Measurements from ENCODE around the gene CHI3L1.

- TF ChIP-seq, protein P1, sequence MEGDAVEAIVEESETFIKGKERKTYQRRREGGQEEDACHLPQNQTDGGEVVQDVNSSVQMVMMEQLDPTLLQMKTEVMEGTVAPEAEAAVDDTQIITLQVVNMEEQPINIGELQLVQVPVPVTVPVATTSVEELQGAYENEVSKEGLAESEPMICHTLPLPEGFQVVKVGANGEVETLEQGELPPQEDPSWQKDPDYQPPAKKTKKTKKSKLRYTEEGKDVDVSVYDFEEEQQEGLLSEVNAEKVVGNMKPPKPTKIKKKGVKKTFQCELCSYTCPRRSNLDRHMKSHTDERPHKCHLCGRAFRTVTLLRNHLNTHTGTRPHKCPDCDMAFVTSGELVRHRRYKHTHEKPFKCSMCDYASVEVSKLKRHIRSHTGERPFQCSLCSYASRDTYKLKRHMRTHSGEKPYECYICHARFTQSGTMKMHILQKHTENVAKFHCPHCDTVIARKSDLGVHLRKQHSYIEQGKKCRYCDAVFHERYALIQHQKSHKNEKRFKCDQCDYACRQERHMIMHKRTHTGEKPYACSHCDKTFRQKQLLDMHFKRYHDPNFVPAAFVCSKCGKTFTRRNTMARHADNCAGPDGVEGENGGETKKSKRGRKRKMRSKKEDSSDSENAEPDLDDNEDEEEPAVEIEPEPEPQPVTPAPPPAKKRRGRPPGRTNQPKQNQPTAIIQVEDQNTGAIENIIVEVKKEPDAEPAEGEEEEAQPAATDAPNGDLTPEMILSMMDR (IDR thresholded peaks at IDR 0.05): no peak
- no peak for TF ChIP-seq EP300 (IDR thresholded peaks at IDR 0.05; ENCODE audit: low read depth)
Observed at GRCh38 chr1:203161703-203162102, 24.8 kb downstream of the CHI3L1 start.

All from transverse colon (tissue), 3 donors.